Type B pancreatic cell (in vitro differentiated cells): Measurements from ENCODE around the gene MKNK1. TPM values are rescaled to one million over a fixed set of nuclear protein-coding genes. Genes with fewer than 3 reads are reported as not detected.

Experiments
- DNase-seq: peaks from one replicate; pipeline ENCODE4 v3.0.0; 2021; ENCODE audit warnings: mixed read lengths; ENCODE audit not compliant: unreplicated experiment; ENCODE audit errors: extremely low spot score
- H3K27ac Mint-ChIP-seq: 2 replicates; pipeline ENCODE4 v1.8.0; 2021; ENCODE audit warnings: mild to moderate bottlenecking, mixed read lengths
- H3K27me3 Mint-ChIP-seq: 2 replicates; pipeline ENCODE4 v1.8.0; 2021; ENCODE audit warnings: mixed read lengths
- H3K36me3 Mint-ChIP-seq: 2 replicates; pipeline ENCODE4 v1.8.0; 2021; ENCODE audit warnings: mixed read lengths
- H3K4me1 Mint-ChIP-seq: one replicate; pipeline ENCODE4 v1.8.0; 2021; ENCODE audit warnings: mixed read lengths; ENCODE audit not compliant: unreplicated experiment
- H3K4me3 Mint-ChIP-seq: 2 replicates; pipeline ENCODE4 v1.8.0; 2021; ENCODE audit warnings: mild to moderate bottlenecking, mixed read lengths
- H3K9me3 Mint-ChIP-seq: 2 replicates; pipeline ENCODE4 v1.8.0; 2021; ENCODE audit warnings: mixed read lengths
- CTCF ChIP-seq: fragments of 200-600 bp; sonication (generic); conservative IDR thresholded peaks from 2 replicates; pipeline ENCODE4 v1.5.0; 2021; ENCODE audit warnings: antibody characterized with exemption, mild to moderate bottlenecking
- total RNA-seq: library from RNA; stranded (reverse); gene quantifications from 2 replicates; pipeline ENCODE4 v1.2.1, GENCODE V29; 2021; ENCODE audit warnings: low replicate concordance

MKNK1 gene
- total RNA-seq, 1 donor from 2014 or later, result 29.4 TPM

GRCh38 chr1:46630719-46631118 lies 26.7 kb upstream of the MKNK1 start:
- H3K9me3 Mint-ChIP-seq, result no peaks in the 10 kb centered on the region
- no peak overlapping the region for H3K4me3 Mint-ChIP-seq
- no peak overlapping the region for H3K27ac Mint-ChIP-seq
- H3K4me1 Mint-ChIP-seq, result no peaks in the 10 kb centered on the region
- peaks cover 34% of the 10 kb centered on the region for H3K36me3 Mint-ChIP-seq
- TF ChIP-seq CTCF, result no peak
- H3K27me3 Mint-ChIP-seq, result no peaks in the 10 kb centered on the region
- DNase-seq, result no peak

- no peak overlapping the region for H3K27ac Mint-ChIP-seq
- DNase-seq, result no peak
Measured at GRCh38 chr1:46623743-46624644, 19.9 kb upstream of the MKNK1 start.

GRCh38 chr1:46622344-46622743 lies 18.3 kb upstream of the MKNK1 start:
- peak; percentile 45 for TF ChIP-seq CTCF
- H3K27ac Mint-ChIP-seq, result no peak overlapping the region
- DNase-seq, result no peak
- no peaks in the 10 kb centered on the region for H3K36me3 Mint-ChIP-seq
- H3K4me1 Mint-ChIP-seq, result peaks cover 20% of the 10 kb centered on the region
- peaks cover 7% of the 10 kb centered on the region for H3K27me3 Mint-ChIP-seq
- no peak overlapping the region for H3K4me3 Mint-ChIP-seq
- H3K9me3 Mint-ChIP-seq, result no peaks in the 10 kb centered on the region

More at GRCh38 chr1:46623743-46624644, 19.9 kb upstream of the MKNK1 start:
- H3K36me3 Mint-ChIP-seq, result peaks cover 4% of the 10 kb centered on the region
- no peaks in the 10 kb centered on the region for H3K9me3 Mint-ChIP-seq
- H3K4me3 Mint-ChIP-seq, result no peak overlapping the region
- peaks cover 16% of the 10 kb centered on the region for H3K4me1 Mint-ChIP-seq
- TF ChIP-seq CTCF, result no peak
- no peaks in the 10 kb centered on the region for H3K27me3 Mint-ChIP-seq

- Mint-ChIP-seq H3K4me1 (peaks cover 24% of the 10 kb centered on the region), H3K9me3 (no peaks in the 10 kb centered on the region), H3K36me3 (no peaks in the 10 kb centered on the region), H3K27me3 (peaks cover 11% of the 10 kb centered on the region), H3K4me3 (no peak overlapping the region), H3K27ac (no peak overlapping the region)
- DNase-seq, result no peak
- no peak for TF ChIP-seq CTCF
Measured at GRCh38 chr1:46621930-46622329, 17.9 kb upstream of the MKNK1 start.

GRCh38 chr1:46619656-46620258 lies 15.7 kb upstream of the MKNK1 start:
- H3K9me3 Mint-ChIP-seq, result no peaks in the 10 kb centered on the region
- H3K27ac Mint-ChIP-seq, result no peak overlapping the region
- no peak for DNase-seq
- TF ChIP-seq CTCF, result no peak
- H3K27me3 Mint-ChIP-seq, result peaks cover 12% of the 10 kb centered on the region
- H3K4me3 Mint-ChIP-seq, result no peak overlapping the region
- peaks cover 29% of the 10 kb centered on the region for H3K4me1 Mint-ChIP-seq
- H3K36me3 Mint-ChIP-seq, result no peaks in the 10 kb centered on the region
